NK-92 (cell line): ENCODE measurements around the gene RPL13.

Experiments
- DNase-seq: peaks from one replicate; lab custom pipeline; 2025; ENCODE audit not compliant: unreplicated experiment; lab: John Stamatoyannopoulos, UW

Gene RPL13

DNA sequence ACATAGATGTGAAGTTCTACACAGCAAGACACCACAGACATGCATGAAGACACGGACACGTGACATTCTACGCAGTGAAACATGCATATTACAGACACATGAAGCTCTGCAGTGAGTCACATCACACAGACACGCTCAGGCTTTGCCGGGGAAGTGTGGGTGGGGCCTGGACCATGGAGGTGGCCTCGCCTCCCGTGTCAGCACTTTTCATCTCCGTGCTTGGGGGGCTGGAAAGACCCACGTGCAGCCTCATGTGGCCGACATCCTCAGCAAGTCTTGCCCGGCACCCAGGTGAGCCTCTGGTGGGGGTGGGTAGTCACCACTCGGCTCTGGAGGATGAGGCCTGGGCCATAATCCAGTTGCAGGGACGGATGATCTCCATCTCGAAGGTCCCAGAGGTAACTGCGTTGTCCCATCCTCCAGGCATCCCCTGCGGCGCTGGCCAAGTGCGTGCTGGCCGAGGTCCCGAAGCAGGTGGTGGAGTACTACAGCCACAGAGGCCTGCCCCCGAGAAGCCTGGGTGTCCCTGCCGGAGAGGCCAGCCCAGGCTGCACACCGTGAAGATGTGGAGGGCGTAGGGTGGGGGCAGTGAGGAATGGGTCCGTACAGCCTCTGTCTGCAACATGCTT lies 35.7 kb downstream of the RPL13 start:
- no peak for DNase-seq

GRCh38 chr16:89596957-89597649 lies 36.6 kb downstream of the RPL13 start:
- DNase-seq: no peak

DNA sequence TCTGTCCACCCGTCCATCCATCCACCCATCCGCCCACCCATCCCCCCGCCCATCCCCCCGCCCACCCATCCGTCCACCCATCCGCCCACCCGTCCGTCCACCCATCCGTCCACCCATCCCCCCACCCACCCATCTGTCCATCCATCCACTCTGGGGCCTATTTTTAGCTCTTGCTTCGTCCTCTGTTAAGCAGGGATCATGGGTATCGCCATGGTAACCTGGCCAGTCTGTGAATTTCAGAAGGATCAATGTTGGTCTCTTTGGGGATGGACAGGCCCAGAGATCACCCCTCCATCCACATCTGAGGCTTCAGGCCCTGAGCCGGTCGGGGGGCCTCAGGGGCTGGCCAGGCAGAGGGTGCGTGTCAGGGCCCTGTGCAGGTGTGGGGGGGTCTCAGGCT lies 37.7 kb downstream of the RPL13 start:
- DNase-seq: no peak

- no peak for DNase-seq
Observed at GRCh38 chr16:89599451-89599858, 39.0 kb downstream of the RPL13 start.

DNA sequence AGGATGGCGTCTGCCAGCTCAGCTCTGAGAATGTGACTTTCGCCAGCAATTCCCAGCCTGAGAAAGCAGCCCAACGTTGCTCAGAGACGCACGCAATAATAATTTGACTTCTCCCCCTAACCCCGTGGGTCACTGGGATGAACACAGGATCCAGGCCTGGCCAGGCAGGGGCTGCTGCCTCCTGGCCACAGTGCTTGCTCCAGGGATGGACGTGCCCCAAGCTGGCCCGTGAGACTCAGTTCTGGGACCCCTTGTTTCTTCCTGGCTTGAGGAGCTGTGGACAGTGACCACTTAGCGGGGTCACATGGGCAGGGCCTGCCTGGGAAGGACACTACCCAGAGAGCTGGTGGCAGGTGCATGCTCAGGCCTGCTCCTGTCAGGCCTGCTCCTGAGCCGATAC lies 39.4 kb downstream of the RPL13 start:
- no peak for DNase-seq

DNA sequence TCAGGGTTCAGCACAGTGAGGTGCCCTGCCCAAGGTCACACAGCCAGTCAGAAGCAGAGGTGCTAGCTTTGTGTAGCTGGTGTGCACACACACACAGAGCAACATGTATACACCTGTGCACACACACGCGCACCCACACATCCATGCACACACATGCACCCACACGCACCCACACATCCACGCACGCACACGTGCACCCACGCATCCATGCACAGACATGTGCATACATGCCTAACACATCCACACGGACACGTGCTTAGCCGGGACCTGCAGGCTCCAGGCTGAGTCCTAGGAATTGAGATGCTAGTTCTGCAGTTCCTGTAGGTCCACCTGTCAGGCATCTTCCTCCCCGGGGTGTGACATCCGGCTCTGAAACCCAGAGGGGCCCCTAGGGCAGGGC lies 39.9 kb downstream of the RPL13 start:
- DNase-seq: no peak

- DNase-seq: no peak
Observed at GRCh38 chr16:89600956-89601355, 40.5 kb downstream of the RPL13 start.

GRCh38 chr16:89601906-89602272 lies 41.4 kb downstream of the RPL13 start:
- no peak for DNase-seq

DNA sequence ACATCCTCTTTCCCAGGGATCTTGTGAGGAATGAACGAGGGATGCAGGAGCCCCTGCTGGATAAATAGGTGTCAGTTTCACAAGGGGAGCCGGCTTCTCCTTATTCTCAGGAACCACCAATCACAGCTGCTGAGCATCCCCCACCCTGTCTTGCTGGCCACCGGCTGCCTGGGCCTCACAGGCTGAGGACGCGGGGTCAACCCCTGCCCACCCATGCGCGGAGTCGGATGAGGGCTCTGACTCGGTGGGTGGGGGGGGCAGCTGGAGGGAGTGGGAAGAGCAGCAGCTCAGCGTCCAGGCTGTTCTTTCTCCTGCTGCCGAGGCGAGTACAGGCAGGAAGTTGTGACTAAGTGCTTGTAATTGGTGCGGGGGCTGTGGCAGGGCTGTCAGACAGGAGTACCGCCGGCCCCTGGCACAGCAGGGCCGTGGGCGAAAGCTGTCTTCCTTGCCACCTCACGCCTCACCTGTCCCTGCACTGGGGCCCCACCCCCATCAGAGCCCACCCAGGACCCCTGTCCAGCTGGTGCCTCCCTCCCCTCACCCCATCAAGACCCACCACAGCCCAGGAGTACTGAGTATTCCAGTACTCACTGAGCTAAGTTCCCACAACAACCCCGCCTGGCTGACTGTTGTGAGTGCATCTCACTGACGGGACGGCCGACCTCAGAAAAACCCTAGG lies 41.9 kb downstream of the RPL13 start:
- no peak for DNase-seq

DNA sequence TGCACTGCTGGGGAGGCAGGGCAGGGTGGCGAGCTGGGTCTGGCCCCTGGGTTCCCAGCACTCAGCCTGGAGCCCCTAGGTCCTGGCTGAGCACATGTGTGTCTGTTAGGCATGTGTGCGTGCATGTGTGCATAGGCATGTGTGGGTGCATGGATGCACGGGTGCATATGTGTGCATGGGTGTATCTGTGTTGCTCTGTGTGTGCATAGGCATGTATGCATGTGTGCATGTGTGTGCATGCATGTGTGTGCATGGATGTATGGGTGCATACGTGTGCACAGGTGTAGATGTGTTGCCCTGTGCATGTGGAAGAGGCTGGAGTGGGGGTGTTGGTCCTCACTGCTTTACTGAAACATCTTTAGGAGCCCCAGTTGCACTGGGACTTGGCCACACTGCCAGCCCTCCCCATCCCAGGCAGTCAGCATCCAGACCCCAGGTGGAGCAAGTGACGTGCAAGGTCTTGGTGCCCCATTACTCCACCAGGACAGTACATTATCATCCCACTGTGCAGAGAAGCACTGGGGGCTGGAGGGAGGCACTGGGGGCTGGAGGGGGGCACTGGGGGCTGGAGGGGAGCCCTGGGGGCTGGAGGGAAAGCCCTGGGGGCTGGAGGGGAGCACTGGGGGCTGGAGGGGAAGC lies 42.6 kb downstream of the RPL13 start:
- DNase-seq: no peak

GRCh38 chr16:89604764-89605163 lies 44.3 kb downstream of the RPL13 start:
- no peak for DNase-seq

DNA sequence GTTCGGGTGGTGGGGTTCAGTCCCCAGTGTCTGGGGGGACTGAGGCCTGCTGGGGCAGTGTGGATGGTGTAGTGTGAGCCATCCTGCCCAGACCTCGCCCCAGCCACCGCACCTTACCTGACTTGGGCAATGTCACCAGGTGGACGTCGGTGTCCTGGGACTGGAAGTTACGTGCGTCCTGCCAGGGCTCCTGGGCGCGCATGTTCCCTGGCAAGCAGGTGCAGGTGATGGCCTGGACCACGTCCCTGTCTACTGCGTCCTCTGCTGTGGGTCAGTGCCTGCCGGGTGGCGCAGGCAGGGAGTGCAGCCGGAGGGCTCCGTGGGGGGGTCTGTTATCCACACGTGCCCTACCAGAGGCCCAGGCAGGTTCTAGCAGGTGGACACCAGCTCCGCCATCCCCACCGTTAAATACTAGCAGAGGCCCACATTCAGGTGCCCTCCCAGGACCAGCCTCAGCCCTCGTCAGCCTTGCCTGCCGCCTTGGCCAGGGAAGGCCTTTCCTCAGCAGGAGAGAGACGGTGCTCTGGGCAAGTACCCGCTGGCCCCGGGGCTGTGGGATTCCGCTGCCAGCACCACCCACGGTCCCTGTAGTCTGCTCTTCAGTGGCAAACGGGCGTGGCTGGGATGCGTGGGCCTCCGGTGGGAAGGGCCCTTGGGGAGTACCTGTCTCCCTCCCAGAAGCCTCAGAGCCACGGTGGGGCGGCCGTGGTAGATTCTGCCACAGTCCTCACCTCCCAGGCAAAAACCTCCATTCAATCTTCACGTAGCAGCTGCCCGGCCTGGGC lies 44.9 kb downstream of the RPL13 start:
- no peak for DNase-seq

DNA sequence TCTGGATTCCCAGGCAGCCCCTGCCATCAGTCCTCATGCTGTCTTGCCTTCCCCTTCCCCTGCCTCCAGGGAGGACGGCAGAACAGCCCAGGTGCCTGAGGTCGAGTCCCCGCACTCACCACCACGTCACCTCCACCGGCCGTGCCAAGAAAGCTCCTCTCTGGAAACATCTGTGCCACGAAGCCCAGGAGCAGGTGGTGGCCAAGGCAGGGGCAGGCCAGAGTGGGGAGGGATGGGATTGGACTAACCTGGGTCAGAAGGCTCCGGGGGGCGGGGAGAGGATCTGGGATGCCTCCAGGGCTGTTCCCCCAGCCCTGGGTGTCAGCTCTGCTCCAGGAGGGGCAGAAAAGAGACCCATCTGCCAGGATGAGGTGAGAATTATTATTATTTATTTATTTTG lies 45.5 kb downstream of the RPL13 start:
- DNase-seq: no peak

DNA sequence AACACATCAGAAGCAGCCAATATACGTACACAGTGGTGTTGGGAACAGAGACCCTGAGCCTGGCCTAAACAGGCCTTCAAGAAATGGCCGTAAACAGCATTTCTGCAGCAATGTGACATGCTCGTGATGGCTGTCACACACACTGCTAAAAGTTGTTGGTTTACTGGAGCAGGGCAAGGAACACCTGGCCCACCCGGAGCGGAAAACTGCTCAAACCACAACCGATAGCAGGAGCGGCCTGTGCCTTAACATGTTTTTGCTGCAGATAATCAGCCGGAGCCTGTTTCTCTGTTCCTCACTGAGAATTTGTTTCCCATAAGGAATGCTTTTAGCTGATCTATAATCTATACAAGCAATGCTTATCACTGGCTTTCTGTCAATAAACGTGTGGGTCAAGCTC lies 47.0 kb downstream of the RPL13 start:
- DNase-seq: no peak

- DNase-seq: no peak
Observed at GRCh38 chr16:89607937-89608740, 47.7 kb downstream of the RPL13 start.

DNA sequence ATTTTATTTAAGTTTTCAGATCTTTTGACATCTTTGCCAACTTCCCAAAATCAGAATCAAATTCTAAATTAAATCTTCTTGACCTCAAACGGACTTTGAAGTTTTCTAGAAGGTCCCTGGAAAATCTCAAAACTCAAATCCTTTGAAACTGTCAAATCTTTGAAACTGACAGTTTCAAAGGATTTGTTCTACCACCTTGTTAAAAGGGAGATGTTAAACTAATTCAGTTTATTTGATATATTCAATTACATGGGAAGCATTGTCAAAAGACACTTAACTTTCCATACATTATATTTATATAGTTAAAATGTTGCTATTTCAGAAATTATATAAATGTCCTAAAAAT lies 49.6 kb downstream of the RPL13 start:
- DNase-seq: no peak

- DNase-seq: no peak
Observed at GRCh38 chr16:89612415-89613166, 52.1 kb downstream of the RPL13 start.

DNA sequence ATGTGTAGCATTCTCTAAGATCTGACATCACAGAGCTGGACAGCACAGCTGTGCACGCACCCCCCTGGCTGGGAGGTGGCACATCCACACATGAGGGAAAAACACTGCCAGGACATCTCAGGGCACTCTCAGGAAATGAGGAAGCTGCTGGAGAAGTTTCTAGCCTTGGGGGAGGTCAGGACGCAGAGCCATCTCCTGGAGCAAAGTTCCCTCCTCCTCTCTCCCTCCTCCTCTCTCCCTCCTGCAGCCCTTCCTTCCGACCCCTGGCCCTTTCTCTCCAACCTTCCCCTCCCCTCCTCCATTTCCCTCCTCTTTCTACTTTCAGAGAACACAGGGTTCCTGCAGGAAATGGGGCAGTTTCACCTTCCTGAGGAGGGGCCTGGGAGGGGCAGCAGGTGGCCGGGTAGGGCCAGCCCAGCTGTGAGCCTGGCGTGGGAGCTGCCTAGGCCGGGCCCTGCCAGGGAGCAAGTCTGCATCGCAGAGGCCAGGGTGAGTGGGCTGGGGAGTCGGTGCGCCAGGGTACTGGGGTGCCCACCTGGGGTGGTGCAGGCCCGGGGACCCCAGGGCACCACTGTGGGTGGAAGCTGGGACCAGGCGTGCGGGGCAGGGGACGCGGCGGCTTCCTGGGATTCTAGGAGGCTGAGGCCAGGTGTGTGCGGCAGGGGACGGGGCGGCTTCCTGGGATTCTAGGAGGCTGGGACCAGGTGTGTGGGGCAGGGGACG lies 52.9 kb downstream of the RPL13 start, which contains the start of gene DPEP1:
DPEP1 (plus strand) TSS at position 412 of the 723 bp plus-strand sequence. CDS start 16,769 bp downstream, outside the sequence.
- no peak for DNase-seq

DNA sequence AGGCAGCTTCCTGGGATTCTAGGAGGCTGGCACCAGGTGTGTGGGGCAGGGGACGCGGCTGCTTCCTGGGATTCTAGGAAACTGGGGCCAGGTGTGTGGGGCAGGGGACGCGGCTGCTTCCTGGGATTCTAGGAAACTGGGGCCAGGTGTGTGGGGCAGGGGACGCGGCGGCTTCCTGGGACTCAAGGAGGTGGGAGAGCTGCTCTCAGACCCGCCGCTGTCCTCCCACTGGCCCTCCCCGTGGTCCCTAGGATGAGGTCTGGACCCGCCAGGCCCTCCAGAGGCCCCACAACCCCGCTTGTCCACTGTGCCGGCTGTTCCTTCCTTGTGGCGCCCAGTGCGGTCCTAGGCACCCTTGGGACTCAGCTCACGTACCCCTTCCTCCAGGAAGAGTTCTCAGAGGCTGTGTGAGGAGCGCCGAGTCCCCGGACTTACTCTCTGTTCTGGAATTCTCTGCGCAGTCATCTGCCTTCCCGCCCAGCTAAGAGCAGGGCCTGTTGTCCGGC lies 53.5 kb downstream of the RPL13 start:
- DNase-seq: no peak
